Activated CD4-positive, alpha-beta T cell treated with anti-CD3 and anti-CD28 coated beads, Interleukin-2, amount 50 U/mL, for 24 hours (primary cell): ENCODE data around the gene BTNL9.
"Not testable (repeated sequence)": the region's sequence is repeated elsewhere in the genome, so short reads cannot be mapped to it uniquely, and the experiment has no call there.

Source experiments
- DNase-seq, 2 donors: peaks; one replicate each; pipeline ENCODE4 v3.0.0-alpha.2; 2020; ENCODE audit warnings: low read depth in 1 of 2, low spot score in 1 of 2

Gene BTNL9

DNA sequence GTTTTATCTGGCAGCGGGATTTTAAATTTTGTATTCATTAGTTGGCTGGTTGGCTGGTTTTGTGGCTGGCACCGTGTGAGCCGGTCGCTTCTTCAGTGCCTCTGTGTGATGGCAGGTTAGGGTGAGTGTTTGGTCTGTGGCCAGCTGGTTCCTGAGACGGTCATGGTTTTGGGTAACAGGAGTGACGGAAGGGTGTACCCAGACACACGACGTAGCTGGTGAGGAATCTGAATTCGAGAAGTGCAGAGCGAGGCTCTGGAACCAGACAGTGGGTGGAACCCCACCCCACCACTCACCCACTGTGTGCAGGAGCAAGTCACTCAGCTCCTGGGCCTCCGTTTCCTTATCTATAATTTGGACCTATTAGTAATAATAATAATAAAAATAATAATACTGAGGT, 2.7 kb downstream of the BTNL9 start:
- no peak for DNase-seq

DNA sequence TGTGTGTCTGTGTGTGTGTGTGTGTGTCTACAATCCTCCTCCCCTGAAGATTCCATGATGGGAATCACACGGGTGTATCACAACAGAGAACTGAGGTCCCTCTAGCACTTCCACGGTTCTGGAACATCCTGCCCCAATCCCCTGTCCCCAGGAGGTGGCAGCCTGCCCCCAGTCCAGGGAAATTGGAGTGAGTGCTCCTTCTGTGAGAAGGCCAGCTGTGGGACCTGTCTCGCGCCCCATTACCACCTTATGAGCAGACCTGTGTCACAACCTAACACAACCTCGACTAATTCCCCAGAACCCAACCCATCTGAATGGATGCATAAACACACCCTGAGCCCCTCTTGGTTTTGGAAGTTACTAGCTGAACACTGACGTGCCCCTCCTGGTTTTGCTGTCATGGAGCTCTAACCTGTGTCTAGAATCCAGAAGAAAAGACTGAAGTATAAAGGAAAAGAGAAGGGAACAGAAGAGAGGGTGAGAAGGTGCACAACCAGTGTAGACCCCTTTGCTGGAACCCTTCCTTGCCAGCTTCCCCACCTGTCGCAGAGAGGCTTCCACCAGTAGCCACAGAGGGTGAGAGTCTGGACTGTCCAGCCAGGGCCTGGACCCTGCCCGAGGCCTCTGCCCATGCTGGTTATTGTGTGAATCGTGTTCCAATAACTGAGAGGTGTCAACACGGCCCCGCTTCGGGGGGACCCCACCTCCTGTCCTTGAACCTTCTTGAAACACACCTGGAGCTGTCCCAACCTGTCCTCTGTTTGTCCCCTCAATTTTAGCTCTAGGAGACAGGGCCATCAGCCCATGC, 3.4 kb downstream of the BTNL9 start:
- no peak for DNase-seq

DNA sequence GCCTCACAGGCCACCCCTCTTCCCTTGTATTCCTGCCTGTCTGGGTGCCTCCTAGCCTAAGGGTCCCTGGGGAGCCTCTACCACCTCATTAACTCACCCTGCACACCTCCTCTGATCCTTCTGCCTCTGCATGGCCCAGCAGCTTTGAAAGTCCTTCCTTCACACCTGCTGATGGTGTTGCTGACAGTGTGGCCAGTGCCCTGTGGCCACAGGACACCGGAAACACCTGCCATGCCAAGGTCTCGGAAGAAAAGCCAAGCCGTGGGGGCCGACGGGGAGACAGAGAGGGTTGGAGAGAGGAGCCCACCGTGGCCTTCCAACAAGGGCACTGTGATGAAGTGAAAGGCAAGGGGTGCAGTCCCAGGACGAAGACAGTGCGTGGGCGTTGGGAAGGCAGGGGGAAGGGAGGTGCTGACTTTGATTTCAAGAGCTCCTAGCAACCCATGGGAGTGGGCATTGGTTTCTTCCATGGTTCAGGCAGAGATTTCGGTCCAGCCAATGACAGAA, 4.1 kb downstream of the BTNL9 start:
- no peak for DNase-seq

DNA sequence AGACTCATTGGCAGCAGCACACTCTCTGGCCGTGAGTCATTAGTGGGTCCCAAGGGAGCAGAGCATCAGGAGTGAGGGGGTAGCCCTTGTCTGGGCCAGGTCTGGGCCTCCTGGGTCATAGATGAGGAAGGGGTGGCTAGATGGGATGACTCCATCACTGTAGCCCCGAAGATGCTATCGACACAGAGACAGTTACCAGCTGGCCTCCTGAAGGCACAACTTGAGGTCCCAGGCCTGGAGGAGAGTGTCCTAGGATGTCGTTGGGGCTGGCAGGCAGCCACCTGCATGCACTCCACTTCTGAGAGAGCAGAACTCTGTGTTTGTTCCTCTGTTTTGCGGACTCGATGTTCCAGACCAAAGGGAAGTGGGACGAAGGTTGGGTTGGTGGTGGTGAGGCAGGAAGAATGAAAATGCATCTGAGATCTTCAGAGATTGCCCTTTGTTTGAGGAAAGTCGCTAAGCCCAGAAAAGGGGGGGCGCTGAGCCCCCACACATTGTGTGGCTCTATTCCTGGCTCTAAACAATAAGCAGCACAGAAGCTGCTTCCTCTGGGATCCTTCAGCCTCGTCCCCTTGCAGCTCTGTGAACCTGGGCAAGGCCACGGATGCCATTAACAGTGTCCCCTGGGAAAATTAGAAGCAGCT, 4.7 kb downstream of the BTNL9 start:
- DNase-seq, result no peak

DNA sequence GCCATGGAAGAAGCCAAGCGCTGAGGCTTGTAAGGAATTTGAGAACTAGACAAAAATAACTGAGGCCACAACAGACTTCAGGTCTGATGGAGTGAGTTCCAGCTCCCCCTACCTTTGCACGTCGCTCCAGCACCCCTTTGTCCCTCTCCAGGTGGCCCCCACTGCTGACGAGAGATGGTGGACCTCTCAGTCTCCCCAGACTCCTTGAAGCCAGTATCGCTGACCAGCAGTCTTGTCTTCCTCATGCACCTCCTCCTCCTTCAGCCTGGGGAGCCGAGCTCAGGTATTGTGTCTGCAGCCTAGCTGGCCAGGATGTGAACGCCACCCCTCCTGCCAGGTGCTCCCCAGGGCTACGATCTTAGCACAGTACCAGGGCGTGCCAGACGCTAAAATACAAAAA, 5.2 kb downstream of the BTNL9 start:
- no peak for DNase-seq

DNA sequence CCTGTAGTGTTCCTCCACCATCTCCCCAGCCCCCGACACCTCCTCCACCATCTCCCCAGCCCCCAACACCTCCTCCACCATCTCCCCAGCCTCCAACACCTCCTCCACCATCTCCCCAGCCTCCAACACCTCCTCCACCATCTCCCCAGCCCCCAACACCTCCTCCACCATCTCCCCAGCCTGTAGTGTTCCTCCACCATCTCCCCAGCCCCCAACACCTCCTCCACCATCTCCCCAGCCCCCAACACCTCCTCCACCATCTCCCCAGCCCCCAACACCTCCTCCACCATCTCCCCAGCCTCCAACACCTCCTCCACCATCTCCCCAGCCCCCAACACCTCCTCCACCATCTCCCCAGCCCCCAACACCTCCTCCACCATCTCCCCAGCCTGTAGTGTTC, 5.8 kb downstream of the BTNL9 start:
- not testable (repeated sequence) for DNase-seq

DNA sequence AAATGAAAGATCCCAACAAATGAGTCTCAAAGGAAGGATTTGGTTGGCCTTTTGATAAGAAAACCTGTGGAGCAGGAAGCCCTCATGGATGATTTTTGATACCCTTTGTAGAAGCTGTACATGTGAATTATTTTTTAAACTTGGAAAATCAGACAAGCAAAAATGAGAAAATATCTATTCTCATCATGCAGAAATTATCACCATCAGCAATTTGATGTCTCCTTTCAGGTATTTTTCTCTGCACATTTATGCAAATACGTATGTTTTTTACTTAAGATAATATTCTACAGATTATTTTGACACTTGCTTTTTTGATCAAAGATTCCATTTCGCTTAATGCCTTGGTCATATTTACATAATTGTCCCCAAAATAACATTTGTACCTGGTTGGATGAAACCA, 7.2 kb downstream of the BTNL9 start:
- DNase-seq, result no peak

DNA sequence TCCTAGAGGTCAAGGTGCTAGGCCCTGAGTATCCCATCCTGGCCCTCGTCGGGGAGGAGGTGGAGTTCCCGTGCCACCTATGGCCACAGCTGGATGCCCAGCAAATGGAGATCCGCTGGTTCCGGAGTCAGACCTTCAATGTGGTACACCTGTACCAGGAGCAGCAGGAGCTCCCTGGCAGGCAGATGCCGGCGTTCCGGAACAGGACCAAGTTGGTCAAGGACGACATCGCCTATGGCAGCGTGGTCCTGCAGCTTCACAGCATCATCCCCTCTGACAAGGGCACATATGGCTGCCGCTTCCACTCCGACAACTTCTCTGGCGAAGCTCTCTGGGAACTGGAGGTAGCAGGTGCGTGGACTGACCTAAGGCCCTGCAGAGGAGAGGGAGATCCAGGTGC, 7.9 kb downstream of the BTNL9 start:
- no peak for DNase-seq

DNA sequence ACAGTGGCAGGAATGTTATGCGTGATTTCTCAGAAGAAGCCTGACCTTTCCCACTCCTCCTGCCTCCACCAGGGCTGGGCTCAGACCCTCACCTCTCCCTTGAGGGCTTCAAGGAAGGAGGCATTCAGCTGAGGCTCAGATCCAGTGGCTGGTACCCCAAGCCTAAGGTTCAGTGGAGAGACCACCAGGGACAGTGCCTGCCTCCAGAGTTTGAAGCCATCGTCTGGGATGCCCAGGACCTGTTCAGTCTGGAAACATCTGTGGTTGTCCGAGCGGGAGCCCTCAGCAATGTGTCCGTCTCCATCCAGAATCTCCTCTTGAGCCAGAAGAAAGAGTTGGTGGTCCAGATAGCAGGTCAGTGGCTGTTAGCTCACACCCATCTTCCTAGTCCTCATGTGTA, 9.9 kb downstream of the BTNL9 start:
- no peak for DNase-seq

DNA sequence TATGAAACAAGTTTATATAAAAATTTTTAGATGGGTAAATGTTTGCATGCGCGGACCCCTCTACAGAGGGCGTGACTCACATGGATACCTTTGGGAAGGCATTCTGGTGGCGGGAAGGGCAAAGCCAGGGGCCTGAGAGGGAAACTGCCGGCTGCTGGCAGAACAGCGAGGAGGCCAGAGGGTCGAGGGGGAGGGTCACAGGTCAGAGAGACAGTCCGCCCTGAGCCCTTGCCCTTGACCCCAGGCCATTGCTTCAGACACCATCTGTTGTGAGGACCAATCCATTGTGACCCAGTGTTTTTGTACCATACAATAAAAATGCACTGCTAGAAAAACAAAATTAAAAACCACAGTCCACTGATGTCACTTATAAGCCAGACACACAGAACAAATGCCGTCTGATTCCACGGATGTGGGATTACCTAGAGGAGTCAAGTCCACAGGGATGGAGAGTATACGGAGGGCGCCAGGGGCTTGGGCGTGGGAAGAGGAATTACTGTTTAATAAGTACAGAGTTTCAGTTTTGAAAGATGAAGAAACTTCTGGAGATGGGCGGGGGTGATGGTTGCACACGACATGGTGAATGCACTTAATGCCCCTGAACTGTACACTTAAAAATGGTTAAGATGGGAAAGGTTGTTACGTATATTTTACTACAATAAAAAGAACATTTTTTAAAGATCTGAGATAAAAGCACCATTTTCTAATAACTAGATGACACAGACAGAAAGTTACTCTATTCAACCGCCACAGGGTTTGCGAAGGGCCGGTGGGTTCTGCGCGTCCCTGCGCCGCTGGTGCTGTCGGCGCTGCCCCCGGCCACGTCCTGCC, 12.0 kb downstream of the BTNL9 start:
- DNase-seq, result no peak

DNA sequence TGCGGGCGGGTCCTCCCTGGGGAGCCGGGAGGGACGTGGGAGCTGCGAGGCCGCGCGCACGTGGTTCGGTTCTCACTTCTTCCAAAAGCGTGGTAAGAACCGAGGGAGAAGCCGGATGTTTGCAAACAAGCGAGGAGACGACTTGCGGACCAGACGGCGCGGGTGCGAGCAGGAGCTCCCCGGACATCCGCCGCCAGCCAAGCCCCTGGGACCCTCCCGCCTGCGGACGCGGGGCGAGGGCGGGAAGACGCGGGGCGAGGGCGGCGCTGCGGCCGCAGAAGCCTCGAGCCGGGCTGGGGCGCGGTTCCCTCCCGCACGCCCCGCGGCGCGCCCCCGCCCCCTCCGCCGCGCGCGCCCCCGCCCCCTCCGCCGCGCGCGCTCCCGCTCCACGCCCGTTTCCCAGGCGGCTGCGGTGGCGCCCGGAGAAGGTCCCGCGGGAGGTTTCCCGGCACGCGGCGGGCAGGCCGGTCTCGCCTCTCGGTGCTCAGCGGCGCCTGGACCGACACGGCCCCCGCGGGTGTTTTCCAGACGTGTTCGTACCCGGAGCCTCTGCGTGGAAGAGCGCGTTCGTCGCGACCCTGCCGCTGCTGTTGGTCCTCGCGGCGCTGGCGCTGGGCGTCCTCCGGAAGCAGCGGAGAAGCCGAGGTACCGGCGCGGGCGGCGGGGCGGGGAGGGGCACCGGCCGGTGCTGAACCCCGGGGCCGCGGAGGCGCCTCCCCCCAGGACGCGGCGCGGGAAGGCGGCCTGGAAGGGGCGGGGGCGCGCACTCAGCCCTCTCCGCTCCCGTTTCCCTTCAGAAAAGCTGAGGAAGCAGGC, 12.8 kb downstream of the BTNL9 start:
- no peak for DNase-seq

DNA sequence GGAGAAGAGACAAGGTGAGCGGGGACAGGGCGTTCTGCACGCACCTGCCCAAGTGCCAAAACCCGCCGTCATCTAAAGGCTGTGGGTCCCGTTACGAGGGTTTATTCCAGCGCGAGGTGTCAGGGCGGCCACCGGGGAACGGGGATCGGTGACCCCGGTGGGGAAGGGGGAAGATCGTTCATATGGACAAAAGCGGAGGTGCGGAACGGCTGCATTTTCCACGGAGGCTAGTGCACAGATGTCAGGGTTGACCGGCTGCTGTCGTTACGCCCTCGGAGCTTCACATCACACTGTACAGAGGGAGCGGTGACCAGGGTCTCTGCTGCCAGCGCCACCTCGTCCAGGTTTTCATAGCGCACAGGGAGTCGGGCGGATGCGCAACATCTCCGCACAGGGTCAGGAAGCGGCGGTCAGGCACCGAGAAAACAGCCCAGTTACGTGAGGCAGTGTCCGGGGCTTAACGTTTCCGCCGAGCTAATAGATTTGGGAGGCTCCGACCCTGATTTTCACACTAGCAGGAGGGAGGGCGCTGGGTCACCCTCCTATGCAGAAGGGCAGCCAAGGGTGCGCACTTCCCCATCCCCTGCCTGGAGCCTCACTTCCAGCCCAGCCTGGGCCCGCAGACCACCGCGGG, 13.5 kb downstream of the BTNL9 start:
- DNase-seq, result no peak

DNA sequence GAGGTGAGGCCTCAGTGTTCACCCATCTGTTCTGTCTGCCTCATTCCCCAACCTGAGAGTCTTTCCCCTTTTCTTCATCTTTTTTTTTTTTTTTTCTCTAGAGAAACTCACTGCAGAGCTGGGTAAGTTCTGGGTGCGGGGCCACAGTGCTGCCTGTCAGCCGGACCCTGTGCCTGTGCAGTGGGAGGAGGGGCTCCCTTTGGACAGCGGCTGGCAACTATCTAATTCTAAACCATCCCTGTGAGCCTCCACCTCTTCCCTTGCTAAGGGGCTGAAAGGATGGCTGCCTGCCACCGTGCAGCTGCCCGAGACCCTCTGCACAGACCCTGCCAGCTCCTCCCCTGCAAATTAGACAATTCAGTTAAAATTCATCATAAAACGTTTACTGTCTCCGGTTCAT, 14.1 kb downstream of the BTNL9 start:
- no peak for DNase-seq

DNA sequence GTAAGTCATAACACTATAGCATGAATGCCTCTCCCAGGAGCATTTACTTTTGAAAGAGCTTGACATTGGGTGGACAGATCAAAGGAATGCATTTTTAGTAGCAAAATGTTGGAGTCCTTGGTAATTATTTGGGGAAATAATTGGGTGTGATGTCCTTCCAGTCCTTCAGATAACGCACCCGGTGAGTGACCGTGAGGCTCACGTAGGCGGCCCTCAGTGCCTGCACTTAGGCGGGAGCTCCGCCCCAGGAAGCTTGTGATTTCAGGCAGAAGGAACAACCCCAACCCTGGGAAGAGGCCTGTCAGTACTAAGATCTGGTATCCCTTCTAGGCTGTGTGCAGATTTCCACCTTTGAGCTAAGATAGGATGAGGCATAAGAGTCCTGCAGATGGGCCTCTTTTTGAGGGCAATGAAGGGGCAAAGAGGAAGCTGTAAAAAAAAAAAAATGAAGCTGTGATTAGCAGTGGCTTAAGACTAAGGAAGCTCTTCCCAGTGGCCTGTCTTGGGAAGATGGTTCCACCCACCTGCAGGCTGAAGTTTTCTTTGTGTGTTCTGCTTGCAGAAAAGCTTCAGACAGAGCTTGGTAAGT, 14.9 kb downstream of the BTNL9 start:
- no peak for DNase-seq

DNA sequence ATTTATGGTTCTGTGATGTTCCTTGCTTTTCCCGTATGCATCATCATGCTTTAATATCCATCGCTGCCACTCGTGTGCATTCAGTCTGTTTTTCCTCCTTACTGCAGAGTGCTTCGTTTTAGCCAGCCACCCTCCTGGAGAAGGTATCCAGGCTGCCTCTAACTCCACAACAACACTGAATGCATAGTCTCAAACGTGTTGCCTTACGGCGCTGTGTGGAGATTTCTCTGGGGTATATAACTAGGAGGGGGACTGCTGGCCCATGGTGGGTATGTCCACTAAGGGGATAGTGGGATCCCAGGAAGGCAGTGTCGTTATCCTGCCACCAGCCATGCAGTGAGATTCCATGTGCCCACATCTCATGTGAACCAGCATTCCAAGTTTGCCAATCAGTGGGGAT, 16.4 kb downstream of the BTNL9 start:
- DNase-seq, result no peak

DNA sequence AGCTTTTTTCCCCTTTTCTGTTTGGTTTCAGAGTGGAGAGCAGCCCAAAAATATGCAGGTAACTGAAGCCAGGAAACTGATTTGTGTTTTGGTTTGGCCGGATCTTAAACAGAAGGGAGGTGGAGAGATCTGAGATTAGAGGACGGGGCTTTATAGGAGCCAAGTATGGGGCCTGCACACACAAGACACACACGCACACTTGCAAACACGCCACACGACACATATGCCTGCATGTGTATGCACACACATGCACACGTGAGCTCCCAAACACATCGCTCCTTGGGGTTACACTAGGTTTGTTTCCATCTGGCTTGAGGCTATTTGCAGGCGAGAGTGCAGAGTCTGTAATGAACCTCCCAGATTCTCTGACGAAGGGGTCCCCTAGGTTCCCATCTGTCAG, 18.3 kb downstream of the BTNL9 start:
- no peak for DNase-seq

DNA sequence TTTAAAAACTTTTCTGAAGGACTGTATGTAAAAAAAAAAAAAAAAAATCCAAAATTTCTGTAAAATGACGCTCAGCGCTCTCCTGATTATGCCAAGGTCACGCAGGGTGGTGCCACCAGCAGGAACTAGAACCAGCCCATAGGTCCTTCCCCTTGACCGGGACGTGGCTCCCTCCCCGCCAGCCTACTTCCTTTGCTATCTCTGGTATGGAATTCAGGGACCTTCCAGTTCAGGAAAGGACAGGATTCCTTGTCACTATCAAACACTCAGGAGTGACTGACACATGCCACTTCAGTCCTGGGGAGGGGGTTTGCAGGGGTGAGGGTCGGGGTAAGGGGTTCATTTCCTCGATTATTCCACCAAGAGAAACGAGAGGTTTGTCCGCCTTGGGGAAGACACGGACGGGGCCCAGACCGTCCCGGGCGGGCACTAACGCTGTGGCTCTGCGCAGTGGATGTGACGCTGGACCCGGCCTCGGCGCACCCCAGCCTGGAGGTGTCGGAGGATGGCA, 18.8 kb downstream of the BTNL9 start:
- no peak for DNase-seq

DNA sequence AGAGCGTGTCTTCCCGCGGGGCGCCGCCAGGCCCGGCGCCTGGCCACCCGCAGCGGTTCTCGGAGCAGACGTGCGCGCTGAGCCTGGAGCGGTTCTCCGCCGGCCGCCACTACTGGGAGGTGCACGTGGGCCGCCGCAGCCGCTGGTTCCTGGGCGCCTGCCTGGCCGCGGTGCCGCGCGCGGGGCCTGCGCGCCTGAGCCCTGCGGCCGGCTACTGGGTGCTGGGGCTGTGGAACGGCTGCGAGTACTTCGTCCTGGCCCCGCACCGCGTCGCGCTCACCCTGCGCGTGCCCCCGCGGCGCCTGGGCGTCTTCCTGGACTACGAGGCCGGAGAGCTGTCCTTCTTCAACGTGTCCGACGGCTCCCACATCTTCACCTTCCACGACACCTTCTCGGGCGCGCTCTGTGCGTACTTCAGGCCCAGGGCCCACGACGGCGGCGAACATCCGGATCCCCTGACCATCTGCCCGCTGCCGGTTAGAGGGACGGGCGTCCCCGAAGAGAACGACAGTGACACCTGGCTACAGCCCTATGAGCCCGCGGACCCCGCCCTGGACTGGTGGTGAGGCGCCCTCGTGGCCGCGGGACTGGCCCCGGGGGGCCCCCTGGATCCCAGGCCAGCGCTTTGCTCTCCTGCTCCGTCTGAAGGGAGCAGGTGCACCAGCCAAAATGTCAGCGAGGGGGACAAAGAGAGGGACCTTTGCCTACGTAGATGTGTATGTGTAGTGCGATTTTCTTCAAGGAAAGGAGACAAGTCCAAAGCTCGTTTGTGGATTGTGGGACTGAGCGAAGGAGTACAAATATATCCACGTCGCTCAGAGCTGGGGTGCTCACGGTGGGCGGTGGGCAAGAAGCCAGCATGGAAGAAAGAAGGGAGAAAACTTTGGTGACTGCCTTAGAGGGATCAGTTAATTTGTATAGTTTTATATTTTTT, 19.5 kb downstream of the BTNL9 start:
- no peak for DNase-seq

DNA sequence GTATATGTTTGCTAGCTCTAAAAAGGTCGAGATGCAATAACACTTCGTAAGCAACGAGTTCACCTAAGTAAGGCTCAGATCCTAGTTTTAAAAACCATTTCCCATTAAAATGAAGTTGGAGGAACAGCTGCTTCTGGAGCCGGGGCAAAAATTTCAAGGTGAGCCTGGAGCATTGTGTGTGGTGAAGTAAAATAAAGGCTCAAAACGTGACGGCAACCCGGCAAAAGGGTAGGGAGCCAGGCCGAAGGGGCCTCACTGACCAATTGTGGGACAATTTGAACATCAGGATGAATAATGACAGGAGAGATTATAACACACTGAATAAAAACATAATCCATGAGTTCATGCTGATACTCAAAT, 20.1 kb downstream of the BTNL9 start:
- DNase-seq, result no peak
